Mesenchymal stem cell (in vitro differentiated cells and primary cell): ENCODE data around the gene NKX2-3.

ENCODE experiments used
- DNase-seq: peaks from one replicate; pipeline ENCODE4 v3.0.0-alpha.2; 2013
- H2AFZ ChIP-seq: one replicate; pipeline ENCODE4 v1.6.1; 2013; ENCODE audit warnings: low read depth, mild to moderate bottlenecking, control low read depth, inconsistent platforms, low read length, moderate library complexity
- H2AK5ac ChIP-seq: 2 replicates; pipeline ENCODE4 v1.6.1; 2013; ENCODE audit warnings: low read length, moderate library complexity, mild to moderate bottlenecking, inconsistent platforms; ENCODE audit not compliant: severe bottlenecking
- H2BK120ac ChIP-seq: one replicate; pipeline ENCODE4 v1.6.1; 2013; ENCODE audit warnings: low read depth, mild to moderate bottlenecking, inconsistent platforms, low read length, moderate library complexity
- H2BK12ac ChIP-seq, 2 experiments: one replicate each; pipeline ENCODE4 v1.6.1; 2013; ENCODE audit warnings: inconsistent platforms in 2 of 2, low read length in 2 of 2, mild to moderate bottlenecking in 2 of 2, moderate library complexity in 2 of 2, control low read depth in 1 of 2
- H2BK15ac ChIP-seq: one replicate; pipeline ENCODE4 v1.6.1; 2013; ENCODE audit warnings: mild to moderate bottlenecking, low read depth, inconsistent platforms; ENCODE audit not compliant: poor library complexity, severe bottlenecking
- H2BK5ac ChIP-seq: 2 replicates; pipeline ENCODE4 v1.6.1; 2013; ENCODE audit warnings: low read depth, mild to moderate bottlenecking, low read length, control low read depth, inconsistent platforms; ENCODE audit not compliant: poor library complexity, severe bottlenecking
- H3K14ac ChIP-seq, 2 experiments: one replicate each; pipeline ENCODE4 v1.6.1; 2013; ENCODE audit warnings: inconsistent platforms in 2 of 2, low read length in 2 of 2, control low read depth in 1 of 2, mild to moderate bottlenecking in 1 of 2, moderate library complexity in 1 of 2
- H3K18ac ChIP-seq, 2 experiments: one replicate each; pipeline ENCODE4 v1.6.1; 2013; ENCODE audit warnings: inconsistent platforms in 2 of 2, low read length in 2 of 2, control low read depth in 1 of 2, low read depth in 1 of 2, mild to moderate bottlenecking in 1 of 2
- H3K23ac ChIP-seq, 2 experiments: one replicate each; pipeline ENCODE4 v1.6.1; 2013; ENCODE audit warnings: inconsistent platforms in 2 of 2, low read length in 2 of 2, mild to moderate bottlenecking in 2 of 2, moderate library complexity in 2 of 2, control low read depth in 1 of 2
- H3K27ac ChIP-seq: 2 replicates; pipeline ENCODE4 v1.5.1; 2013; ENCODE audit warnings: mild to moderate bottlenecking, moderate library complexity, low read length, control low read depth, inconsistent platforms; ENCODE audit not compliant: poor library complexity, severe bottlenecking
- H3K27me3 ChIP-seq, 2 experiments: 2 replicates each; pipeline versions ENCODE4 v1.6.1 to v1.7.0; 2013; ENCODE audit warnings: low read length in 2 of 2, mild to moderate bottlenecking in 2 of 2, moderate library complexity in 2 of 2, control low read depth in 1 of 2, inconsistent platforms in 1 of 2; ENCODE audit not compliant: control insufficient read depth in 1 of 2, insufficient read depth in 1 of 2
- H3K36me3 ChIP-seq, 2 experiments: 2 replicates each; pipeline versions ENCODE4 v1.6.1 to v1.7.0; 2013; ENCODE audit warnings: low read length in 2 of 2, control low read depth in 1 of 2, inconsistent platforms in 1 of 2, low read depth in 1 of 2, mild to moderate bottlenecking in 1 of 2; ENCODE audit not compliant: insufficient read depth in 2 of 2, control insufficient read depth in 1 of 2
- H3K4ac ChIP-seq, 2 experiments: one replicate each; pipeline ENCODE4 v1.6.1; 2013; ENCODE audit warnings: inconsistent platforms in 2 of 2, low read length in 2 of 2, mild to moderate bottlenecking in 2 of 2, moderate library complexity in 2 of 2, control low read depth in 1 of 2, low read depth in 1 of 2
- H3K4me1 ChIP-seq: 2 replicates; pipeline ENCODE4 v1.6.1; 2013; ENCODE audit warnings: low read depth, low read length, control low read depth; ENCODE audit not compliant: control insufficient read depth, insufficient read depth
- H3K4me2 ChIP-seq: 2 replicates; pipeline ENCODE4 v1.6.1; 2013; ENCODE audit warnings: low read length, mild to moderate bottlenecking, inconsistent platforms; ENCODE audit not compliant: poor library complexity, severe bottlenecking
- H3K4me3 ChIP-seq, 2 experiments: 2 replicates each; pipeline versions ENCODE4 v1.5.1 to v1.7.0; 2013; ENCODE audit warnings: low read length in 2 of 2, mild to moderate bottlenecking in 2 of 2, control low read depth in 1 of 2, low read depth in 1 of 2; ENCODE audit not compliant: insufficient read depth in 1 of 2
- H3K79me1 ChIP-seq: replicated peaks from 2 replicates; pipeline ENCODE4 v1.6.1; 2013; ENCODE audit warnings: mild to moderate bottlenecking, control low read depth, low read length, inconsistent platforms; ENCODE audit not compliant: poor library complexity, severe bottlenecking
- H3K9ac ChIP-seq: 2 replicates; pipeline ENCODE4 v1.7.0; 2013; ENCODE audit warnings: mild to moderate bottlenecking, low read length, moderate library complexity
- H3K9me3 ChIP-seq: 2 replicates; pipeline ENCODE4 v1.7.0; 2013; ENCODE audit warnings: mild to moderate bottlenecking, low read length; ENCODE audit not compliant: control insufficient read depth
- H4K8ac ChIP-seq: one replicate; pipeline ENCODE4 v1.6.1; 2013; ENCODE audit warnings: inconsistent platforms, mild to moderate bottlenecking, low read length, moderate library complexity
- H4K91ac ChIP-seq: one replicate; pipeline ENCODE4 v1.6.1; 2013; ENCODE audit warnings: mild to moderate bottlenecking, low read length, inconsistent platforms
- WGBS: methylation state at CpG from one replicate; pipeline ENCODE4 v1.1.7; 2013; ENCODE audit warnings: mixed read lengths; 5-methylcytosine and 5-hydroxymethylcytosine counted together

The NKX2-3 gene

GRCh38 chr10:99489271-99489670, 43.5 kb upstream of the NKX2-3 start:
- no peak for DNase-seq
- Histone ChIP-seq H3K79me1 (no peaks in the 10 kb centered on the region), H2BK5ac (no peak overlapping the region), H3K36me3 (no peaks in the 10 kb centered on the region), H3K4me2 (no peak overlapping the region), H4K8ac (no peak overlapping the region), H2AFZ (no peak overlapping the region), H3K27ac (no peak overlapping the region), H3K23ac (no peak overlapping the region), H3K18ac (peak overlapping the region in 1 of 2 experiments; percentile 68), H3K14ac (no peak overlapping the region), H2BK120ac (no peak overlapping the region), H3K4ac (peak overlapping the region in 1 of 2 experiments; percentile 26), H2BK12ac (no peak overlapping the region), H2BK15ac (no peak overlapping the region), H3K27me3 (peaks cover 38 to 68% of the 10 kb centered on the region in 2 experiments), H4K91ac (no peak overlapping the region), H3K9ac (no peak overlapping the region), H2AK5ac (no peak overlapping the region), H3K4me1 (no peaks in the 10 kb centered on the region), H3K4me3 (no peak overlapping the region), H3K9me3 (no peaks in the 10 kb centered on the region)
- WGBS, result 64% methylated on average over 1 of the region's 3 CpGs

- H2BK15ac ChIP-seq, result no peak overlapping the region
- no peaks in the 10 kb centered on the region for H3K4me1 ChIP-seq
- H3K4ac ChIP-seq, result no peak overlapping the region
- no peak overlapping the region for H3K9ac ChIP-seq
- peak; percentile 74 for DNase-seq
- no peak overlapping the region for H2BK12ac ChIP-seq
- H3K23ac ChIP-seq, result no peak overlapping the region
- H3K4me2 ChIP-seq, result no peak overlapping the region
- H2AK5ac ChIP-seq, result no peak overlapping the region
- H2BK5ac ChIP-seq, result no peak overlapping the region
- H3K27ac ChIP-seq, result no peak overlapping the region
- no peak overlapping the region for H3K4me3 ChIP-seq
- no peak overlapping the region for H2AFZ ChIP-seq
- no peak overlapping the region for H3K14ac ChIP-seq
- H3K18ac ChIP-seq, result peak overlapping the region in 1 of 2 experiments; percentile 18
- H4K91ac ChIP-seq, result no peak overlapping the region
- peaks cover 5 to 17% of the 10 kb centered on the region in 2 experiments for H3K27me3 ChIP-seq
- no peaks in the 10 kb centered on the region for H3K79me1 ChIP-seq
- no peaks in the 10 kb centered on the region for H3K36me3 ChIP-seq
- peaks cover 13% of the 10 kb centered on the region for H3K9me3 ChIP-seq
- 25% methylated on average over 6 of the region's 6 CpGs for WGBS
- no peak overlapping the region for H4K8ac ChIP-seq
- no peak overlapping the region for H2BK120ac ChIP-seq
Measured at GRCh38 chr10:99497343-99498025, 35.3 kb upstream of the NKX2-3 start.

- no peak overlapping the region for H3K14ac ChIP-seq
- no peaks in the 10 kb centered on the region for H3K79me1 ChIP-seq
- no peak overlapping the region for H2BK120ac ChIP-seq
- H2BK15ac ChIP-seq, result no peak overlapping the region
- H3K9me3 ChIP-seq, result no peaks in the 10 kb centered on the region
- H3K4me1 ChIP-seq, result no peaks in the 10 kb centered on the region
- no CpG with 5 or more reads among the region's 1 CpG for WGBS
- peaks cover 9 to 41% of the 10 kb centered on the region in 2 experiments for H3K27me3 ChIP-seq
- H3K4me2 ChIP-seq, result no peak overlapping the region
- no peak overlapping the region for H3K18ac ChIP-seq
- H3K9ac ChIP-seq, result no peak overlapping the region
- H3K4ac ChIP-seq, result no peak overlapping the region
- H4K91ac ChIP-seq, result no peak overlapping the region
- H3K23ac ChIP-seq, result no peak overlapping the region
- H4K8ac ChIP-seq, result no peak overlapping the region
- H2AK5ac ChIP-seq, result no peak overlapping the region
- no peak for DNase-seq
- H2BK5ac ChIP-seq, result no peak overlapping the region
- no peak overlapping the region for H2AFZ ChIP-seq
- no peak overlapping the region for H3K27ac ChIP-seq
- no peak overlapping the region for H2BK12ac ChIP-seq
- no peaks in the 10 kb centered on the region for H3K36me3 ChIP-seq
- no peak overlapping the region for H3K4me3 ChIP-seq
Measured at GRCh38 chr10:99506416-99506815, 26.3 kb upstream of the NKX2-3 start.

GRCh38 chr10:99507265-99507664, 25.5 kb upstream of the NKX2-3 start:
- H3K36me3 ChIP-seq, result no peaks in the 10 kb centered on the region
- no peak overlapping the region for H2BK5ac ChIP-seq
- H2AFZ ChIP-seq, result no peak overlapping the region

More at GRCh38 chr10:99507265-99507664, 25.5 kb upstream of the NKX2-3 start:
- Histone ChIP-seq H3K79me1 (no peaks in the 10 kb centered on the region), H4K8ac (no peak overlapping the region), H3K4ac (no peak overlapping the region), H3K9me3 (no peaks in the 10 kb centered on the region), H3K23ac (no peak overlapping the region), H3K18ac (no peak overlapping the region), H2BK15ac (no peak overlapping the region), H3K9ac (no peak overlapping the region), H2BK120ac (no peak overlapping the region), H2AK5ac (no peak overlapping the region), H3K14ac (no peak overlapping the region), H3K27me3 (peaks cover 10 to 42% of the 10 kb centered on the region in 2 experiments), H4K91ac (no peak overlapping the region), H2BK12ac (no peak overlapping the region), H3K4me2 (no peak overlapping the region), H3K4me3 (no peak overlapping the region), H3K4me1 (no peaks in the 10 kb centered on the region), H3K27ac (no peak overlapping the region)
- DNase-seq, result no peak
